H1 (cell line): ENCODE data around the gene ARID5A. TPM values are rescaled to one million over a fixed set of nuclear protein-coding genes. Genes with fewer than 3 reads are reported as not detected.

Source experiments
- CTCF ChIA-PET: fragments of 300-600 bp; sonication (Branson Sonifier 250); formaldehyde crosslinking; loops from one replicate; lab custom pipeline; 2021; ENCODE audit not compliant: partially characterized antibody; lab: Charles Lee
- POLR2A ChIA-PET: fragments of 300-600 bp; sonication (Branson Sonifier 250); formaldehyde crosslinking; loops from one replicate; lab custom pipeline; 2021; ENCODE audit warnings: inconsistent platforms; ENCODE audit not compliant: partially characterized antibody; lab: Charles Lee
- DNase-seq, 2 experiments: peaks; one replicate each; pipeline versions ENCODE4 v3.0.0 to v3.0.0-alpha.2; 2010 to 2022; ENCODE audit warnings: low spot score in 2 of 2, low read depth in 1 of 2, mixed read lengths in 1 of 2
- FAIRE-seq: peaks from 2 replicates; lab custom pipeline; 2011; peaks lifted over from hg19 to GRCh38; lab: Jason Lieb, UNC
- H2AFZ ChIP-seq: 2 replicates; pipeline ENCODE4 v1.8.1; 2012; ENCODE audit warnings: low read length, inconsistent platforms
- H2AK5ac ChIP-seq: 2 replicates; pipeline ENCODE4 v1.6.1; 2013; ENCODE audit warnings: low read depth, low read length
- H2BK120ac ChIP-seq: replicated peaks from 2 replicates; pipeline ENCODE3; 2013; ENCODE audit warnings: low read depth, low read length, inconsistent platforms
- H2BK12ac ChIP-seq: 2 replicates; pipeline ENCODE4 v1.6.1; 2013; ENCODE audit warnings: low read depth, low read length
- H2BK15ac ChIP-seq: 2 replicates; pipeline ENCODE4 v1.6.1; 2013; ENCODE audit warnings: low read length
- H2BK20ac ChIP-seq: 2 replicates; pipeline ENCODE4 v1.6.1; 2013; ENCODE audit warnings: low read length
- H2BK5ac ChIP-seq: 2 replicates; pipeline ENCODE4 v1.6.1; 2013; ENCODE audit warnings: low read depth, low read length
- H3K14ac ChIP-seq: 2 replicates; pipeline ENCODE4 v1.6.1; 2013; ENCODE audit warnings: inconsistent platforms; ENCODE audit not compliant: insufficient read length
- H3K18ac ChIP-seq: 2 replicates; pipeline ENCODE4 v1.6.1; 2013; ENCODE audit warnings: low read length; ENCODE audit errors: extremely low read depth
- H3K23ac ChIP-seq: 2 replicates; pipeline ENCODE4 v1.6.1; 2013; ENCODE audit warnings: inconsistent platforms; ENCODE audit not compliant: insufficient read length
- H3K23me2 ChIP-seq: 2 replicates; pipeline ENCODE4 v1.6.1; 2013; ENCODE audit warnings: low read depth, low read length
- H3K27ac ChIP-seq: 2 replicates; pipeline ENCODE4 v1.6.1; 2011; ENCODE audit warnings: low read depth, low read length, inconsistent platforms
- H3K27me3 ChIP-seq, 4 experiments: replicated peaks in 1 of 4; 1 replicate in 1 of 4; 2 replicates in 3 of 4; pipeline versions ENCODE4 v1.6.1 to v1.8.1; 2011 to 2013; ENCODE audit warnings: low read length in 3 of 4, mild to moderate bottlenecking in 3 of 4, inconsistent platforms in 2 of 4, mixed read lengths in 2 of 4, moderate library complexity in 1 of 4; ENCODE audit not compliant: control insufficient read depth in 3 of 4, insufficient read depth in 3 of 4; ENCODE audit errors: extremely low read depth in 1 of 4
- H3K36me3 ChIP-seq, 4 experiments: 2 replicates each; pipeline versions ENCODE4 v1.6.1 to v1.8.1; 2011 to 2013; ENCODE audit warnings: mild to moderate bottlenecking in 4 of 4, low read length in 3 of 4, moderate library complexity in 2 of 4, control low read depth in 1 of 4, inconsistent platforms in 1 of 4; ENCODE audit not compliant: insufficient read depth in 4 of 4, control insufficient read depth in 2 of 4
- H3K4ac ChIP-seq: replicated peaks from 2 replicates; pipeline ENCODE3; 2013; ENCODE audit warnings: low read length, low read depth, mixed read lengths, inconsistent platforms; ENCODE audit not compliant: insufficient read length
- H3K4me1 ChIP-seq, 4 experiments: replicated peaks in 1 of 4; 1 replicate in 1 of 4; 2 replicates in 3 of 4; pipeline versions ENCODE4 v1.6.1 to v1.8.1; 2011 to 2013; ENCODE audit warnings: low read length in 3 of 4, inconsistent platforms in 2 of 4, mixed read lengths in 1 of 4; ENCODE audit not compliant: insufficient read depth in 4 of 4, control insufficient read depth in 3 of 4
- H3K4me2 ChIP-seq, 2 experiments: 2 replicates each; pipeline versions ENCODE4 v1.6.1 to v1.8.1; 2011 to 2013; ENCODE audit warnings: low read depth in 2 of 2, low read length in 2 of 2, control low read depth in 1 of 2, inconsistent platforms in 1 of 2, mild to moderate bottlenecking in 1 of 2; ENCODE audit not compliant: insufficient read depth in 1 of 2
- H3K4me3 ChIP-seq, 4 experiments: fragments of 200-600, 300-600 bp in 1 of 4; sonication (generic), shearing (Covaris generic), sonication (Bioruptor Twin) in 1 of 4; 2 replicates each; pipeline versions ENCODE4 v1.5.1 to v1.8.1; 2011 to 2016; ENCODE audit warnings: low read length in 4 of 4, low read depth in 3 of 4, control low read depth in 2 of 4, inconsistent platforms in 2 of 4, mild to moderate bottlenecking in 2 of 4, mixed read lengths in 1 of 4, moderate library complexity in 1 of 4; ENCODE audit not compliant: insufficient read depth in 2 of 4; ENCODE audit errors: extremely low read depth in 1 of 4
- H3K56ac ChIP-seq: replicated peaks from 2 replicates; pipeline ENCODE3; 2013; ENCODE audit warnings: low read depth, mild to moderate bottlenecking, mixed read lengths, low read length, inconsistent platforms; ENCODE audit not compliant: insufficient read length
- H3K79me1 ChIP-seq: 2 replicates; pipeline ENCODE4 v1.6.1; 2013; ENCODE audit warnings: low read depth, low read length, control low read depth
- H3K79me2 ChIP-seq, 2 experiments: 2 replicates each; pipeline versions ENCODE4 v1.6.1 to v1.8.1; 2012 to 2013; ENCODE audit warnings: low read length in 2 of 2, mild to moderate bottlenecking in 2 of 2, inconsistent platforms in 1 of 2; ENCODE audit not compliant: insufficient read depth in 2 of 2, control insufficient read depth in 1 of 2
- H3K9ac ChIP-seq, 4 experiments: replicated peaks in 1 of 4; 1 replicate in 1 of 4; 2 replicates in 3 of 4; pipeline versions ENCODE4 v1.6.1 to v1.8.1; 2011 to 2013; ENCODE audit warnings: low read depth in 3 of 4, low read length in 3 of 4, control low read depth in 2 of 4, mild to moderate bottlenecking in 2 of 4, moderate library complexity in 2 of 4, inconsistent platforms in 1 of 4; ENCODE audit errors: extremely low read depth in 1 of 4
- H3K9me3 ChIP-seq, 2 experiments: 2 replicates each; pipeline versions ENCODE4 v1.6.1 to v1.8.1; 2012 to 2013; ENCODE audit warnings: mild to moderate bottlenecking in 2 of 2, moderate library complexity in 2 of 2, control low read depth in 1 of 2, inconsistent platforms in 1 of 2, low read depth in 1 of 2, low read length in 1 of 2, mixed read lengths in 1 of 2; ENCODE audit not compliant: insufficient read depth in 2 of 2
- H4K20me1 ChIP-seq, 2 experiments: replicated peaks in 1 of 2; 2 replicates each; pipeline versions ENCODE3 to v1.8.1; 2011 to 2013; ENCODE audit warnings: inconsistent platforms in 2 of 2, low read length in 2 of 2, mild to moderate bottlenecking in 1 of 2; ENCODE audit not compliant: insufficient read depth in 2 of 2, control insufficient read depth in 1 of 2
- H4K5ac ChIP-seq: 2 replicates; pipeline ENCODE4 v1.6.1; 2013; ENCODE audit warnings: low read length, low read depth, mixed read lengths, inconsistent platforms; ENCODE audit not compliant: insufficient read length
- H4K8ac ChIP-seq: 2 replicates; pipeline ENCODE4 v1.8.0; 2013; ENCODE audit warnings: mild to moderate bottlenecking, moderate library complexity, low read length, inconsistent platforms; ENCODE audit not compliant: insufficient read depth; ENCODE audit errors: extremely low read depth
- H4K91ac ChIP-seq: replicated peaks from 2 replicates; pipeline ENCODE3; 2013; ENCODE audit warnings: low read length, mixed read lengths, inconsistent platforms; ENCODE audit not compliant: insufficient read length
- KDM4A ChIP-seq: IDR thresholded peaks from one replicate; pipeline ENCODE4 v1.7.1; 2012; ENCODE audit warnings: low read depth, mild to moderate bottlenecking, moderate library complexity, low read length, inconsistent platforms; ENCODE audit not compliant: severe bottlenecking
- SP2 ChIP-seq: IDR thresholded peaks from 2 replicates; pipeline ENCODE4 v1.6.1; 2012; ENCODE audit warnings: mild to moderate bottlenecking, low read length, inconsistent platforms
- SUZ12 ChIP-seq: fragments of 200-600 bp; sonication (generic); IDR thresholded peaks from 2 replicates; pipeline ENCODE4 v1.6.1; 2012; ENCODE audit warnings: mild to moderate bottlenecking, inconsistent platforms, low read length, moderate library complexity, mixed read lengths
- WGBS, 2 experiments: shearing (Covaris generic) in 1 of 2; methylation state at CpG; one replicate each; pipeline versions ENCODE4 v1.1.6 to v1.1.7; 2013 to 2015; ENCODE audit warnings: low lambda C conversion rate in 2 of 2, mixed read lengths in 2 of 2, inconsistent platforms in 1 of 2, low coverage in 1 of 2, missing lambda C conversion rate in 1 of 2; ENCODE audit not compliant: insufficient replicate concordance in 2 of 2, insufficient coverage in 1 of 2, insufficient read length in 1 of 2; ENCODE audit errors: extremely low coverage in 1 of 2, missing lambda C conversion rate in 1 of 2; 5-methylcytosine and 5-hydroxymethylcytosine counted together
- polyA plus RNA-seq, 7 experiments: library from polyadenylated mRNA; depleted of rRNA in 3 of 7; stranded (reverse) in 5 of 7; unstranded in 2 of 7; fragments of >200 nt in 5 of 7; fragments of 200-250 nt in 2 of 7; gene quantifications; 1 replicate in 5 of 7; 2 replicates in 1 of 7; 4 replicates in 1 of 7; pipeline versions ENCODE4 v1.2.1 to v1.2.3, GENCODE V29; 2011 to 2013; ENCODE audit warnings: missing spikeins in 2 of 7, mixed read lengths in 2 of 7
- total RNA-seq: library from RNA; stranded (reverse); fragmentation: NEBNext Ultra II Directional; extraction: Animal tissue kit (Norgen Biotek cat#: 25700); gene quantifications from 2 replicates; pipeline ENCODE4 v1.2.1, GENCODE V29; 2021

ARID5A gene
- total and polyA plus RNA-seq, 2 of the 8 experiments (the other 6 are each of a cell fraction or from before 2014, with no cell fraction given): 3.3 to 5.3 TPM

DNA sequence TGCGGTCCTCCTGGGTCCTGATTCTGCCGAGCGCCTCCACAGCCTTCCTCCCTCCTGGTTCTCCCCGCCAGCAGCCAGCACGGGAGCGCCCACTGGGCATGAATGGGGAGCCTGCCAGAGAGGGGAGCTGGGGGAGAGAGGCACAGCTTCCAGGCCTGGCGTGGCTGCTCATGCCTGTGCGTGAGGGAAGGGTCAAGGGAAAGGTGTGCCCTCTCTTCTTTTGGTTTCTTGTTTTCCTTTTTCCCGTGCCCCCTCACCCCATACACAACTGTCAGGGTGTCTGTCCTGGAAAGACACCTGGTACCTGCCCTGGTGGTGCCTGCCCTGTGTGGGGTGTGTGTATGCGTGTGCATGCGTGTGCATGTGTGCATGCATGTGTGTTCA lies 26.7 kb upstream of the ARID5A start:
- peak overlapping the region; percentile 14 to 70 for H3K4me2 ChIP-seq

More for the DNA sequence above, 26.7 kb upstream of the ARID5A start:
- 53% methylated on average over 5 of the region's 11 CpGs; no CpG with 5 or more reads in 1 of the 2 experiments for WGBS, 2 experiments
- FAIRE-seq (no peak), DNase-seq (no peak)
- Histone ChIP-seq H2BK15ac (peak overlapping the region; percentile 92), H4K8ac (no peak overlapping the region), H3K4me1 (peaks cover 0 to 6% (median 5%) of the 10 kb centered on the region in 4 experiments; a peak in 3 of 7 replicates), H3K23ac (no peak overlapping the region), H2BK120ac (no peak overlapping the region), H3K4me3 (peak overlapping the region in 3 of 4 experiments; percentile 28 to 53 (median 40); a peak in 6 of 8 replicates), H3K79me1 (no peaks in the 10 kb centered on the region), H3K9ac (no peak overlapping the region), H3K23me2 (no peaks in the 10 kb centered on the region; the same call in 1 of the 2 replicates), H3K14ac (no peak overlapping the region), H2BK12ac (no peak overlapping the region), H3K36me3 (no peaks in the 10 kb centered on the region), H3K27ac (no peak overlapping the region), H3K79me2 (no peaks in the 10 kb centered on the region), H3K9me3 (no peaks in the 10 kb centered on the region), H2BK20ac (no peak overlapping the region), H2AK5ac (no peak overlapping the region), H2AFZ (peak overlapping the region; percentile 90), H4K91ac (no peak overlapping the region), H4K5ac (no peak overlapping the region), H3K4ac (no peak overlapping the region), H4K20me1 (no peaks in the 10 kb centered on the region), H3K56ac (no peak overlapping the region), H3K18ac (no peak overlapping the region), H3K27me3 (peaks cover 4 to 14% (median 10%) of the 10 kb centered on the region in 4 experiments), H2BK5ac (no peak overlapping the region)
- POLR2A ChIA-PET: interaction anchor here (1.2 kb wide), 1 partner anchor 23 kb away, joined by 3 read pairs; no protein-coding TSS in a partner anchor
- CTCF ChIA-PET: interaction anchor here (0.9 to 10.3 kb wide), 33 partner anchors 12 to 252 kb away, joined by 3 to 171 read pairs (median 7); no protein-coding TSS in a partner anchor
- TF ChIP-seq SUZ12 (no peak), KDM4A (peak; percentile 12), SP2 (no peak)
